ENCODE measurements around the gene FASTKD1. TPM values are rescaled to one million over a fixed set of nuclear protein-coding genes. Genes with fewer than 3 reads are reported as not detected.
A peak's percentile ranks its signal among the peaks of the same experiment; 100 is the strongest.

FASTKD1 gene
- total and polyA plus RNA-seq, 10 of the 15 experiments (the other 5 are each of a cell fraction or from before 2014, with no cell fraction given): 45.6 to 76.1 (median 63.4) TPM

- TF ChIP-seq PBX3 (IDR thresholded peaks at IDR 0.05; ENCODE audit: insufficient replicate concordance, low read depth, low read length) (no peak), ZNF622 (IDR thresholded peaks at IDR 0.05) (no peak), TBL1XR1 (IDR thresholded peaks at IDR 0.05; ENCODE audit: low read depth, low read length) (peak; percentile 53), LARP7 (IDR thresholded peaks at IDR 0.05) (peak; percentile 78; the same call in 1 of the 2 replicates), YY1 (IDR thresholded peaks at IDR 0.05; ENCODE audit: low read depth, low read length) (peak; percentile 96), CHD2 (IDR thresholded peaks at IDR 0.05; ENCODE audit: borderline replicate concordance, low read depth, low read length) (peak; percentile 92), IRF4 (IDR thresholded peaks at IDR 0.05; ENCODE audit: low read depth, low read length) (0 out of 2 replicates have a peak, but pooled peaks have one; percentile 34)
Measured at GRCh38 chr2:169584005-169584877, 10.6 kb upstream of the FASTKD1 start, which contains the start of gene PPIG (continued).

- no peak for ATAC-seq
- TF ChIP-seq MTA3 (IDR thresholded peaks at IDR 0.05; ENCODE audit: borderline replicate concordance, low read length) (no peak), CBX5 (IDR thresholded peaks at IDR 0.05; ENCODE audit: low read depth) (no peak), MEF2B (IDR thresholded peaks at IDR 0.05; ENCODE audit: partially characterized antibody, poor library complexity, severe bottlenecking) (no peak), TAF1 (IDR thresholded peaks at IDR 0.05; ENCODE audit: borderline replicate concordance, low read depth, low read length) (no peak), IRF5 (IDR thresholded peaks at IDR 0.05; ENCODE audit: borderline replicate concordance) (no peak)
- Histone ChIP-seq H3K4me1 (ENCODE audit: control insufficient read depth, insufficient read depth, low read length) (no peaks in the 10 kb centered on the region), H4K20me1 (ENCODE audit: control insufficient read depth, insufficient read depth) (no peaks in the 10 kb centered on the region), H3K27ac (ENCODE audit: control insufficient read depth, insufficient read depth) (peak overlapping the region; percentile 98; the same call in 1 of the 2 replicates), H3K9ac (ENCODE audit: control insufficient read depth, insufficient read depth, low read length) (no peak overlapping the region), H3K4me2 (ENCODE audit: control insufficient read depth, insufficient read depth) (peak overlapping the region; percentile 60), H3K79me2 (ENCODE audit: control insufficient read depth, insufficient read depth, low read length) (peaks cover 40% of the 10 kb centered on the region), H3K36me3 (ENCODE audit: control insufficient read depth in 2 of 2, insufficient read depth in 2 of 2, low read length in 1 of 2) (no peaks in the 10 kb centered on the region), H3K4me3 (peak overlapping the region; percentile 89; the same call in 1 of the 2 replicates), H2AFZ (ENCODE audit: control insufficient read depth, low read depth, low read length) (peak overlapping the region; percentile 96), H3K27me3 (replicated peaks in 1 of 2; ENCODE audit: control insufficient read depth in 2 of 2, insufficient read depth in 2 of 2, low read length in 1 of 2) (no peaks in the 10 kb centered on the region), H3K9me3 (replicated peaks; ENCODE audit: control insufficient read depth, insufficient read depth, low read length) (no peaks in the 10 kb centered on the region; the same call in 1 of the 3 replicates)
- ChIA-PET CTCF (interaction anchor here (1.3 to 2.7 kb wide), 2 partner anchors 10 to 241 kb away, joined by 3 to 17 read pairs; partner anchors contain the start of gene FASTKD1), RAD21 (ENCODE audit: unreplicated experiment) (interaction anchor here (2.1 kb wide), 1 partner anchor 10 kb away, joined by 21 read pairs; the partner anchor contains the start of gene FASTKD1), SMC1A (ENCODE audit: uncharacterized antibody, unreplicated experiment) (interaction anchor here (3.0 kb wide), 1 partner anchor 11 kb away, joined by 26 read pairs; the partner anchor contains the start of gene FASTKD1), POLR2A (interaction anchor here (0.7 to 2.6 kb wide), 2 partner anchors 11 to 111 kb away, joined by 3 to 25 read pairs; partner anchors contain the start of gene FASTKD1)
- intact Hi-C loops (cut with micrococcal nuclease; ENCODE audit: unreplicated experiment) (no loop called here), in situ Hi-C loops (cut with MboI) (no loop called here)
- no TSS peak for BruUV-seq (replicated peaks)
- DNase-seq (ENCODE audit: low read depth, low spot score): no peak
- WGBS (ENCODE audit: insufficient coverage, insufficient replicate concordance, low lambda C conversion rate, missing lambda C conversion rate): 93% methylated on average over 5 of the region's 5 CpGs
- FAIRE-seq: no peak
Measured at GRCh38 chr2:169583518-169583917, 9.9 kb upstream of the FASTKD1 start.

Data from GM12878 (cell line).